ENCODE data around the gene PRKCE.

DNA sequence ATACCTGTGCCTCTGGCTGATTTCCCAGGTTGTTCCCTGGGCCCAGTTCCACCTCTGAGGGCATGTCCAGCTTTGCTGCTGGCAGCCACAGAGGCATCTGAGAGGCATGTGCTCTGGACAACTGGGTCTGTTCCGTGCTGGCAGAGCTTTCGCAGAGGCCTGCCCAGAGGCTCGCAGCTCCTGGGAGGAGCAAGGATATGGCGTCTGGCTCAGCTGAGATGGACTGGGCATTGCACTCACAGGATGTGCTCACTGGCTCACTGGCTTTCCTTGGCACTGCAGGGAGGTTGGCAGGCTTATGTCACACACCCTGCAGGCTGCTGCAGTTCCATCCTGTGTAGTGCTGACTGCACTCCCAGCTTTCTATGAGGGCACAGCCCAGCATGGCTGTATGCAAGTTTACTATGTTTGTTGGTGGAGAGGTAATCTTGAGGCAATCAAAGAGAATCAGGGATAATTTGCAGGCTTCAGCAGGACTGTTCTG is 172.3 kb downstream of the PRKCE start:
- no peak for TF ChIP-seq CTCF (conservative IDR thresholded peaks at IDR 0.05; ENCODE audit: low read length)
- no peak for TF ChIP-seq EZH2phosphoT487 (IDR thresholded peaks at IDR 0.05; ENCODE audit: borderline replicate concordance, low read depth, low read length)

Data from OCI-LY7 (cell line).